H9 (cell line): Measurements from ENCODE around the gene SRGAP1. TPM values are rescaled to one million over a fixed set of nuclear protein-coding genes. Genes with fewer than 3 reads are reported as not detected.

ENCODE experiments used
- DNase-seq: peaks from one replicate; pipeline ENCODE4 v3.0.0-alpha.2; 2017
- H2AFZ ChIP-seq: one replicate; pipeline ENCODE4 v1.6.1; 2013; ENCODE audit warnings: mild to moderate bottlenecking, low read length, control low read depth, moderate library complexity
- H2AK5ac ChIP-seq: 2 replicates; pipeline ENCODE4 v1.6.1; 2013; ENCODE audit warnings: low read length, control low read depth, mixed read lengths; ENCODE audit not compliant: insufficient read length
- H2BK120ac ChIP-seq: one replicate; pipeline ENCODE4 v1.6.1; 2013; ENCODE audit warnings: low read depth, mild to moderate bottlenecking, low read length, control low read depth, inconsistent platforms; ENCODE audit not compliant: poor library complexity, severe bottlenecking
- H2BK12ac ChIP-seq: 2 replicates; pipeline ENCODE4 v1.6.1; 2013; ENCODE audit warnings: low read length, control low read depth, mixed read lengths, low read depth; ENCODE audit not compliant: insufficient read length
- H2BK15ac ChIP-seq: 2 replicates; pipeline ENCODE4 v1.6.1; 2013; ENCODE audit warnings: low read depth, low read length, control low read depth
- H2BK20ac ChIP-seq: one replicate; pipeline ENCODE4 v1.6.1; 2013; ENCODE audit warnings: low read depth, mild to moderate bottlenecking, low read length, control low read depth, inconsistent platforms; ENCODE audit not compliant: poor library complexity, severe bottlenecking
- H2BK5ac ChIP-seq: 2 replicates; pipeline ENCODE4 v1.6.1; 2013; ENCODE audit warnings: low read length, control low read depth, mixed read lengths; ENCODE audit not compliant: insufficient read length
- H3K14ac ChIP-seq: 2 replicates; pipeline ENCODE4 v1.6.1; 2013; ENCODE audit warnings: low read length, control low read depth; ENCODE audit not compliant: insufficient read depth
- H3K18ac ChIP-seq: 2 replicates; pipeline ENCODE4 v1.6.1; 2013; ENCODE audit warnings: low read depth, mild to moderate bottlenecking, mixed read lengths, low read length, control low read depth; ENCODE audit not compliant: insufficient read length
- H3K23ac ChIP-seq: 2 replicates; pipeline ENCODE4 v1.6.1; 2013; ENCODE audit warnings: low read length, control low read depth, mixed read lengths, low read depth; ENCODE audit not compliant: insufficient read length
- H3K23me2 ChIP-seq: 2 replicates; pipeline ENCODE4 v1.6.1; 2013; ENCODE audit warnings: low read depth, mild to moderate bottlenecking, mixed read lengths, low read length, control low read depth; ENCODE audit not compliant: insufficient read length, poor library complexity, severe bottlenecking
- H3K27ac ChIP-seq: 2 replicates; pipeline ENCODE4 v1.5.1; 2013; ENCODE audit warnings: low read length, control low read depth, mixed read lengths, low read depth; ENCODE audit not compliant: insufficient read length
- H3K27me3 ChIP-seq: 2 replicates; pipeline ENCODE4 v1.6.1; 2013; ENCODE audit warnings: low read length, control low read depth, inconsistent platforms; ENCODE audit not compliant: insufficient read depth
- H3K4ac ChIP-seq: 2 replicates; pipeline ENCODE4 v1.6.1; 2013; ENCODE audit warnings: low read depth, mild to moderate bottlenecking, control low read depth, inconsistent platforms, low read length, moderate library complexity
- H3K4me1 ChIP-seq: 2 replicates; pipeline ENCODE4 v1.6.1; 2013; ENCODE audit warnings: low read length, control low read depth, inconsistent platforms; ENCODE audit not compliant: insufficient read depth
- H3K4me2 ChIP-seq: 2 replicates; pipeline ENCODE4 v1.6.1; 2013; ENCODE audit warnings: low read length, control low read depth, mixed read lengths; ENCODE audit not compliant: insufficient read length, insufficient read depth
- H3K56ac ChIP-seq: 2 replicates; pipeline ENCODE4 v1.6.1; 2013; ENCODE audit warnings: low read depth, mild to moderate bottlenecking, mixed read lengths, low read length, control low read depth; ENCODE audit not compliant: insufficient read length
- H3K79me1 ChIP-seq: 2 replicates; pipeline ENCODE4 v1.6.1; 2013; ENCODE audit warnings: low read depth, mild to moderate bottlenecking, moderate library complexity, low read length, control low read depth, inconsistent platforms; ENCODE audit not compliant: insufficient read depth, poor library complexity, severe bottlenecking
- H3K79me2 ChIP-seq: 2 replicates; pipeline ENCODE4 v1.6.1; 2013; ENCODE audit warnings: low read length, control low read depth, inconsistent platforms; ENCODE audit not compliant: insufficient read depth
- H3K9ac ChIP-seq: 2 replicates; pipeline ENCODE4 v1.6.1; 2013; ENCODE audit warnings: low read length, control low read depth, mixed read lengths; ENCODE audit not compliant: insufficient read length; ENCODE audit errors: extremely low read depth
- H3K9me3 ChIP-seq: one replicate; pipeline ENCODE4 v1.6.1; 2013; ENCODE audit warnings: low read depth, low read length, inconsistent platforms; ENCODE audit not compliant: control insufficient read depth
- H3T11ph ChIP-seq: one replicate; pipeline ENCODE4 v1.6.1; 2013; ENCODE audit warnings: mild to moderate bottlenecking, low read length, control low read depth, inconsistent platforms
- H4K20me1 ChIP-seq: one replicate; pipeline ENCODE4 v1.6.1; 2013; ENCODE audit not compliant: control insufficient read depth, insufficient read length, insufficient read depth
- H4K5ac ChIP-seq: 2 replicates; pipeline ENCODE4 v1.6.1; 2013; ENCODE audit warnings: low read depth, mild to moderate bottlenecking, mixed read lengths, low read length, control low read depth; ENCODE audit not compliant: insufficient read length
- H4K8ac ChIP-seq: replicated peaks from 2 replicates; pipeline ENCODE4 v1.6.1; 2013; ENCODE audit warnings: low read length, control low read depth, mixed read lengths, low read depth; ENCODE audit not compliant: insufficient read length
- H4K91ac ChIP-seq: 2 replicates; pipeline ENCODE4 v1.6.1; 2013; ENCODE audit warnings: low read depth, mild to moderate bottlenecking, moderate library complexity, mixed read lengths, low read length, control low read depth; ENCODE audit not compliant: insufficient read length
- H3K27ac Mint-ChIP-seq, 3 experiments: 2 replicates in 2 of 3; 3 replicates in 1 of 3; pipeline ENCODE4 v1.8.0; 2020 to 2021; ENCODE audit warnings: mixed read lengths in 3 of 3, mild to moderate bottlenecking in 1 of 3, moderate library complexity in 1 of 3
- H3K27me3 Mint-ChIP-seq: 2 replicates; pipeline ENCODE4 v1.8.0; 2021; ENCODE audit warnings: low read depth, mild to moderate bottlenecking, moderate library complexity, mixed read lengths
- H3K36me3 Mint-ChIP-seq, 3 experiments: 2 replicates in 2 of 3; 3 replicates in 1 of 3; pipeline ENCODE4 v1.8.0; 2020 to 2021; ENCODE audit warnings: low read depth in 3 of 3, mixed read lengths in 3 of 3; ENCODE audit not compliant: insufficient read depth in 1 of 3
- H3K4me1 Mint-ChIP-seq, 2 experiments: 2 replicates each; pipeline ENCODE4 v1.8.0; 2020; ENCODE audit warnings: mixed read lengths in 2 of 2
- H3K4me3 Mint-ChIP-seq, 2 experiments: 2 replicates in 1 of 2; 3 replicates in 1 of 2; pipeline ENCODE4 v1.8.0; 2020 to 2021; ENCODE audit warnings: mild to moderate bottlenecking in 2 of 2, mixed read lengths in 2 of 2, moderate library complexity in 1 of 2
- H3K9me3 Mint-ChIP-seq, 2 experiments: 2 replicates in 1 of 2; 3 replicates in 1 of 2; pipeline ENCODE4 v1.8.0; 2020; ENCODE audit warnings: mild to moderate bottlenecking in 2 of 2, mixed read lengths in 2 of 2, moderate library complexity in 1 of 2
- CTCF ChIP-seq: fragments of 200-600 bp; sonication (generic); conservative IDR thresholded peaks from 3 replicates; pipeline ENCODE4 v1.8.0; 2021; ENCODE audit warnings: antibody characterized with exemption, mild to moderate bottlenecking
- WGBS: extraction: QIAGEN DNeasy Blood & Tissue Kit; methylation state at CpG from one replicate; pipeline ENCODE4 v1.1.7; 2013; ENCODE audit warnings: missing lambda C conversion rate, low lambda C conversion rate, mixed read lengths; ENCODE audit not compliant: insufficient read length; ENCODE audit errors: extremely low coverage; 5-methylcytosine and 5-hydroxymethylcytosine counted together
- total RNA-seq: library from RNA; stranded (reverse); gene quantifications from 2 replicates; pipeline ENCODE4 v1.2.1, GENCODE V29; 2021

SRGAP1 gene
- total RNA-seq, 1 experiment from 2014 or later: 4.8 TPM

DNA sequence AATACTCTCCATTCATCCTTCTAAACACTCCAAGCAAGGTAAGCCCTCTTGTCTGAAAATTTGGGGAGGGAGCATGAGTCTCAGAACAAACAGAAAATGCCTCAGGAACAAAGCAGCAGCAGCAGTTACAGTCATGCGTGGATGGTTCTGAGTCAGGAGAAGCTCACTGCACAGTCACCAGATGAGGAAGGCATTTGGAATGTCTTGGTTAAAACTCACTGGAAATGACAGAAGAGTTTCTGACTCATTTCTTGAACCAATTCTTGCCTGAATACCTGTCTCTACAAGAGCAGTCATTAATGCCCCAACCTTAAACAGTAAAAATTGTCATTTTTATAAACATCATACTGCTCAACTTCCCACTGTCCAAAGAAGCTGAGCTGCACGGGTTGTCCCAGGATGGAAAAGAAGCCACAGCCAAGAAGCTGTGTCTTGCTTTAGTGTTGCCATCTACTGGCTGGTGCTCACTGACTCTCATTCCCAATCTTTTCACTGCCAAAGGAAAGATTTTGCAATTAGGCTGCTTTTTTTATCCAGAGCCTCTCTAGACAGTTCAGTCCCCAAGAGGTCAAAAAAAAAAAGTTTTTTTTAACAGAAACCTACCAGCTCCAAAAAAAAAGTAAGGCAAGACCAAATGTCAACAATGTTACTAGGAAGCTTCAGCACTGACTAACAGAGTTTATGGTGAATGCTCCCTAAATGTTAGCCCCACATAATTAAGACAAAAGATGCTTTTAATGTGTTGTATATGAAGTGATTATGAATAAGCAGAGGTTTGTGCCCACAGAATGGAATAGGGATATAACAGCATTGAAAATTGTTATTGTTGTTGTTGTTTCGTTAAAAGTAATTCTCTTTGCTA is 337.2 kb downstream of the SRGAP1 start:
- no peaks in the 10 kb centered on the region for H3K4me1 ChIP-seq
- H3K27me3 Mint-ChIP-seq: no peaks in the 10 kb centered on the region; the same call in 1 of the 2 replicates
- no peak overlapping the region for H3K4me2 ChIP-seq
- no peak overlapping the region for H3K23ac ChIP-seq
- H4K91ac ChIP-seq: no peak overlapping the region
- H2AK5ac ChIP-seq: no peak overlapping the region
- H2BK120ac ChIP-seq: no peak overlapping the region
- no peak overlapping the region for H3K14ac ChIP-seq
- no peaks in the 10 kb centered on the region for H3K9me3 Mint-ChIP-seq
- H2BK15ac ChIP-seq: no peak overlapping the region
- no peaks in the 10 kb centered on the region for H3K27me3 ChIP-seq
- no peak overlapping the region for H2AFZ ChIP-seq
- H2BK20ac ChIP-seq: no peak overlapping the region
- H3K27ac Mint-ChIP-seq: no peak overlapping the region
- H3T11ph ChIP-seq: no peak overlapping the region
- no peak overlapping the region for H3K4me3 Mint-ChIP-seq
- no peaks in the 10 kb centered on the region for H3K36me3 Mint-ChIP-seq
- H4K5ac ChIP-seq: no peak overlapping the region
- H4K20me1 ChIP-seq: no peaks in the 10 kb centered on the region
- H2BK5ac ChIP-seq: no peak overlapping the region
- H3K79me2 ChIP-seq: no peaks in the 10 kb centered on the region
- no peak overlapping the region for H3K56ac ChIP-seq
- H3K9ac ChIP-seq: no peak overlapping the region
- H3K23me2 ChIP-seq: no peaks in the 10 kb centered on the region
- H3K9me3 ChIP-seq: no peaks in the 10 kb centered on the region
- peak; percentile 45 for DNase-seq
- no peak overlapping the region for H3K18ac ChIP-seq
- no peak overlapping the region for H3K27ac ChIP-seq
- no peak overlapping the region for H2BK12ac ChIP-seq
- no peaks in the 10 kb centered on the region for H3K79me1 ChIP-seq
- H4K8ac ChIP-seq: no peak overlapping the region
- H3K4ac ChIP-seq: no peak overlapping the region
- no peaks in the 10 kb centered on the region; a peak in 2 of 4 replicates for H3K4me1 Mint-ChIP-seq
- WGBS: no CpG with 5 or more reads among the region's 3 CpGs
- TF ChIP-seq CTCF: peak; percentile 69
